Measurements from ENCODE around the gene CNKSR3.

Gene CNKSR3

DNA sequence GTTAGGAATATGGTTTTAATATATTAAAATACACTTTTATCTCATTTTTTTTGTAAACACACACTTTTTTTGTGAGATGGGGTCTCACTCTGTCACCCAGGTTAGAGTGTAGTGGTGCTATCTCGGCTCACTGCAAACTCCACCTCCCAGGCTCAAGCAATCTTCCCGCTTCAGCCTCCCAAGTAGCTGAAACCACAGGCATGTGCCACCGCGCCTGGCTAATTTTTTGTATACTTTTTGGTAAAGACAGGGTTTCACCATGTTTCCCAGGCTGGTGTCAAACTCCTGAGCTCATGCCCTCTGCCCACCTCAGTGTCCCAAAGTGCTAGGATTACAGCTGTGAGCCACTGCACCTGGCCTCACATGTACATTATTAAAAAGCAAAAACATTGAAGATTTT lies 164.7 kb downstream of the CNKSR3 start:
- H3K4me3 ChIP-seq (ENCODE audit: low read length), result no peak overlapping the region
- H3K36me3 ChIP-seq (ENCODE audit: control insufficient read depth, insufficient read depth, low read length), result no peaks in the 10 kb centered on the region
- H3K27ac ChIP-seq (ENCODE audit: low read depth, low read length), result no peak overlapping the region
- no peak overlapping the region for H3K9ac ChIP-seq (ENCODE audit: low read length)
- no peaks in the 10 kb centered on the region for H3K4me1 ChIP-seq (ENCODE audit: control insufficient read depth, insufficient read depth, low read length)
- H3K27me3 ChIP-seq (ENCODE audit: control insufficient read depth, insufficient read depth, low read length), result no peaks in the 10 kb centered on the region

- H3K4me3 ChIP-seq (ENCODE audit: low read length), result no peak overlapping the region
- no peak overlapping the region for H3K27ac ChIP-seq (ENCODE audit: low read depth, low read length)
- no peak overlapping the region for H3K9ac ChIP-seq (ENCODE audit: low read length)
- H3K36me3 ChIP-seq (ENCODE audit: control insufficient read depth, insufficient read depth, low read length), result no peaks in the 10 kb centered on the region
- no peaks in the 10 kb centered on the region for H3K27me3 ChIP-seq (ENCODE audit: control insufficient read depth, insufficient read depth, low read length)
- no peaks in the 10 kb centered on the region for H3K4me1 ChIP-seq (ENCODE audit: control insufficient read depth, insufficient read depth, low read length)
Measured at GRCh38 chr6:154343473-154344308, 166.8 kb downstream of the CNKSR3 start.

DNA sequence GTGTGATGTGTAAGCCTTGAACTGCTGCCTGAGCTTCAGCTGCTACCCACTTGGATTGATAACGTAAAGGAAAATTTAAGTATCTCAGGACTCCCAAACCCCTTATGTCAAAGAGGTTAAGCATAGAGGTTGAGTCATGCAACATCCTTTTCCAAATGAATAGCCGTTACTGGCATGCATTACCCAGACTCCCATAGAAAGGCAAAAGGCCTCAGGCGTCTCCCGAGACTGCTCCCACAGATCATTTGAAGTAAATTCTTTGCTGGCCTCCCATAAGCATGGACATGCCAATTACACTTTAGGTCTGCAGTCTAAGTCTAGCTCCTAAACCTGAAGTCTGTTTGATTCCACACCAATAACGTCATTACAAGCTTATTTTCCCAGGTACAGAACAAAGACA lies 168.6 kb downstream of the CNKSR3 start:
- H3K9ac ChIP-seq (ENCODE audit: low read length), result no peak overlapping the region
- H3K36me3 ChIP-seq (ENCODE audit: control insufficient read depth, insufficient read depth, low read length), result no peaks in the 10 kb centered on the region
- no peaks in the 10 kb centered on the region for H3K4me1 ChIP-seq (ENCODE audit: control insufficient read depth, insufficient read depth, low read length)
- H3K27me3 ChIP-seq (ENCODE audit: control insufficient read depth, insufficient read depth, low read length), result no peaks in the 10 kb centered on the region
- no peak overlapping the region for H3K4me3 ChIP-seq (ENCODE audit: low read length)
- no peak overlapping the region for H3K27ac ChIP-seq (ENCODE audit: low read depth, low read length)

DNA sequence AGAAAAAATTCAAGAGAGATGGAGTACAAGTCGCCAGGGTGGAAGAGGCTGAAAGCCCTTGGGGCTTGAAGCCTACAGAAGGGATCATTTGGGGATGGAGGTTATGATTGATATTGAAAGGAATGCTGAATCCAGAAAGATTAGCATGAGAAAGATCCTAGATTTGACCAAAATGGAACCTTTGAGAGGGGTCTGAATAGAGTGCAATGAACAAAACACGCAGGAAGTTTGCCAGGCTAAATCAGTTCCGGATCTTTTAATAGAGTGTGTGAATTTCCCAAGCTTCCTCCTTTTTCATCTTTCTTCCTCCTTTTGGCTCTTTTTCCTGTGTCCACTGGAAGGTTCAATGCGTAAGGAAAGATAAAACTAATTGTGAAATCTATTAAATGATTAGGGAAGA lies 169.1 kb downstream of the CNKSR3 start:
- H3K4me3 ChIP-seq (ENCODE audit: low read length), result no peak overlapping the region
- no peaks in the 10 kb centered on the region for H3K36me3 ChIP-seq (ENCODE audit: control insufficient read depth, insufficient read depth, low read length)
- H3K4me1 ChIP-seq (ENCODE audit: control insufficient read depth, insufficient read depth, low read length), result no peaks in the 10 kb centered on the region
- no peaks in the 10 kb centered on the region for H3K27me3 ChIP-seq (ENCODE audit: control insufficient read depth, insufficient read depth, low read length)
- H3K27ac ChIP-seq (ENCODE audit: low read depth, low read length), result no peak overlapping the region
- H3K9ac ChIP-seq (ENCODE audit: low read length), result no peak overlapping the region
